Hematopoietic multipotent progenitor cell treated with erythropoietin and hydrocortisone succinate and interleukin-3 and kit ligand, for 17 days (in vitro differentiated cells): ENCODE measurements around the gene WNT5A.

Experiments used
- DNase-seq: peaks from one replicate; pipeline ENCODE4 v3.0.0-alpha.2; 2015; ENCODE audit warnings: low spot score

Gene WNT5A

DNA sequence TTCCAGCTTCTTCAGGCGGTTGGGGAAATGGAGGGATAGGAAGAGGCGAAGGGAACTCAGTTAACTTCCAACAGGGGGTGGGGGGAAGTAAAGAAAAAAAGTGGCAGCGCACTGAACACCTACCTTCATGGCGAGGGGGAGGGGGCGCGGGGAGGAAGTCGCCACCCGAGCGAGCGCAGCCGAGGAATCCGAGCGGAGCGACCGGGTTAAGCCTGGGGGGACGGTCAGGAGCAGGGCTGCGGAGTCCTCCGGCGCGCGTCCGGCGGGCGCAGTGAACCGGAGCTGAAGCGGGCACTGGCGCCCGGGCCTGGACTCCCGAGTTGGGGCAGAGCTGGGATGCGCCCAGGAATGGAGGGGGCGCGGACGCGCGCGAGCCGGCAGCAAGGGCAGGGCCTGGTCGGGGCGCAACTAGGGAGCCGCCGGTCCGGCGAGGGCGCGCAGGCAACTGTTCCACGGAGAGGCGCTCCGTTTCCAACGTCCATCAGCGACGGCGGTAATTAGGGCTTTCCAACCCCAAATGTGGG, at the start of gene WNT5A:
Gene WNT5A, minus strand, starts transcription at position 450 of the 524 bp plus-strand sequence. Its CDS starts 321 bp downstream, at position 129.
- no peak for DNase-seq

DNA sequence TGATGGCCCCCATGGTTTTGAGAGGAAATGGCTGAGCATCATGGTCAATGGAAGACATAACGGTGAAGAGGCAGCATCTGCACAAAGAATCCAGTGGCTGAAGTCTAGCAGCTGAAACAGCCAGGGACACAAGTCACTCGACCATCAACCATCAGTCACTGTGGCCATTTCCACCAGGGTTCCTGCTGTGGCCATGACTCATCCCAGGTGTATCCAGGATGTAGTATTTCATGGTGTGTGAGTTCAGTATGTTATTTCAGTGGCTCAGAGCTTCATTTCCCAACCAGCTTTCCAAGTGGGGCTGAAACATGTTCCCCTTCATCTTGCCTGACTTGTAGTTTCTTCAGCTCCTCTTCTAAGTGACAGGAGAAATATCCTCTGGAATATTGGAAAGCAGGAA, 47.8 kb upstream of the WNT5A start:
- no peak for DNase-seq

DNA sequence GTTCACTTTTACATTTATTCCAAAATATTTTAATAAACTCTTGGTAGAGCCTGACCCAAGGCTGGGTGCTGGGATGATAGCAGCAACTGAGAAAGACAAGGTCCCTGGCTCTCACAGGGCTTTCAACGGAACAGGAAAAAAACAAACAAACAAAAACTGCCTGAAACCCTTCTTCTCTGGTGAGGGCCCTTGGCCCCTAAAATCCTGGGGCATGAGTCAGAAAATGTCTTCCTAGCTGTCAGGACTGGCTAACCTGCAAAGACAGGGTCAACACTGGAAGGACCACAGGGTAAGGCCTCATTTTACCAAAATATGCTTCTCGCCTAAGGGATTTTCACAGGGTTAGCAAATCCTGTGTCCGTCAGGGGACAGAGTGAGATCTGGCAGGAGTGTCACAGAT, 45.7 kb upstream of the WNT5A start:
- no peak for DNase-seq

DNA sequence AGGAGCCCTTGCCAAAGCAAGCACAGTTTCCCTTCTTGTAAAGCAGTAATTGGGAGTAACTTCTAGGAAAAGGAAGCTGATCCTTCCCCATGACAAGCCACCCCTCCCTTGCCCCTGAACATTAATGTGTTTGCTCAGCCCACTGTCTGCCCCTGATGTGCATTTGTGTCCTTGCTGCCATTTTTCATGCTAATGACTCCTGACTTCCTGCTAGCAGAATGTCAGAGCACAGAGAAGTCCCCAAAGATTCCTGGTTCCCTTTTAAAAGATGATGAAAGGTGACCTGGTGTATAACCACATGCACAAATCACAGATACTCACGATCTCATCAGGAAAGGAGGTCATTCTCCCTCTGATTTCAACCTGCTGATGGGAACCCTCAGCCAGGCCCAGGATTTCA, 44.2 kb upstream of the WNT5A start:
- DNase-seq, result no peak

DNA sequence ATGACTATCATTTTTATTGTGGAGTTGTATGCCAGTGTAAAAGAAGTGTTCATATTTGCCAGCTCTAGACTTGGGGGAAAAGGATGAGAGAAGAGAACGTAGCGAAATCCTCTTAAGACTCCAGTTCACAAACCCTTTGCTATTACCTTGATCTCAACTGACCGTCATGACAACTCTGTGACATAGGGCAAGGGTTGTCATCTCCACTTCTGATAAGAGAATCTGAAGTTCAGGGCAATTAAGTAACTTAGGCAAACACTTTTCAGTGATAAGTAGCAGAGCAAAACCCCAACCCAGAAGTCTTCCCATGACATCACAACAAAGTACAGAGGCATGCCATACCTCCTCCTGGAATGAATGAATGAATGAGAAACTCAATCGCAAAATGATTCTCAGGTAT, 40.3 kb upstream of the WNT5A start:
- DNase-seq, result no peak

DNA sequence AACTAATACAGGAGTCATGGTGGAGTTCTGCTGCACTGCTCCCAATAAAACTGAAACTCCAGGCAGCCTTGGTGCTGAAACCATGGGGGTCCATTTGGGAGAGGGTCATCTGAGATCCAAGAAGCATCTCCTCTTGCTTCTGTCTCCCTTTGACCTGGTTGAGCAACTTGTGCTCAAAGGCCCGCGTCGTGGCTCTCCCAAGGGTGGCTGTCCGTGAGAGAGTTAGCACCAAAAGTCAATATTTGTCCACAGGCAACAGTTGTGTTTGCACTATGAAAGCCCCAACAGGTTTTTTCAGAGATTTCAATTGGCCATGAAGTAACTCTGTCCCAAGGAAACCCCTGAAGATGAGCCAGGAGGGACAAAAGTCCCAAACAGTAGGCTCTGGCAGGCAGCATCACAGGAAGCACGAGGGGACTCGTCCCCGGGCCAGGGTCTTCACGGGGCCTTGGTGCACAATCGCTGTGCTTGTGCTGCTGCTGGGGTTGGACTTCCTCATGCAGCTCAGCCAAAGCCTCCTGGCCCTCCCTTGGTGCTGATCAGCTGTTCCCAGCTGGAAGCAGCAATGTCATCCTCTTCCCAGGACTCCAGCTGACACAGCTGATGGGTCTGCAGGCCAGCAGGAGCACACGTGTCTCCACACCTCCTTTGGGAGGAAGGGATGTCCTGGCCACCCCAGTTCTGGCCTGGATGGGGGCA, 39.4 kb upstream of the WNT5A start:
- DNase-seq, result no peak

DNA sequence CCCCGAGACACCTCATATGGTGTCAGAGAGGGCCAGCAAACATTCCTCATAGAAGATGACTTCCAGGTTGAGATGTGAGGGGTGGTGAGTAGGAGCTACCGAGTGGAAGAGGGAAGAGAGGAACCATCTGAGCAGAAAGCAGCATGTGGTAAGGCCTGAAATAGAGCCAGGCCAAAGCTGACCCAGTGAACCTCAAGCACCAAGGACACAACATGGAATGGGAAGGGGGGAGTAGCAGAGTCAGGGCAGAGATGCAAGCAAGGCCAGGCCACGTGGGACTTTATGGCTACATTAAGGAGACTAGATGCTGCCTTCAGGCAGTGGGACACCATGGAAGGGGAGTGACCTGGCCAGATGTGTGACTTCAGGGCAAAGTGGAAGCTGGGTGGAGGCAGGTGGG, 38.3 kb upstream of the WNT5A start:
- DNase-seq, result no peak

DNA sequence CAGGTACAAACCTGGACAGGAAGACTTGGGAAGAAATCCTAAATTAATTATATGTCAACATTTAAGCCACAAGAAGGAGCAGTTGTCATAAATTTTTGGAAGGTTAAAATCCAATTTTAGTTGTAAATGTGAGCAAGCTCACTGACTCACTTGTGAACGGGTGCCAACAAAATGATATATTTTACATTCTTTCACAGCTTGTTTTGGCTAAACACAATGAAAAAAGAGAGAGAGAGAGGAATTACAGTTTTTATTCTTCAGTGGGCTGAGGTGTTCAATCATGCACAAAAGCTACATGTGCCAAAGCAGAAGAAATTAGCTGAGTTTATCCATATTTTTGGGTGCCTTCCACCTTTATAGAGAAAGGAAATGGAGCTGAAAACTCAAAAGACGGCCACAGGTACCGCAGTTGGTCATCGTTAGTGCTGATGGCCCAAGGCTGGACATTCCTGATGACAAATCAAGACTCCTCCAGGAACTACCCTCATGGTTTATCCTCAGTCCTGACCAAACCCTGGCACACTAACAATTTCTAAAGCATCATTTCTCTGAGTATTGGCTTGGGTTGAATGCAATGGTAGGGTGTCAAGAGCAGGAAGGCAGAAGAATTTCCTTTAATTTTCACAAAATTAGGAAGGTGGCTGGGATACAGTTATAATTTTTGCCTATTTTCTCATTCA, 37.6 kb upstream of the WNT5A start:
- no peak for DNase-seq

DNA sequence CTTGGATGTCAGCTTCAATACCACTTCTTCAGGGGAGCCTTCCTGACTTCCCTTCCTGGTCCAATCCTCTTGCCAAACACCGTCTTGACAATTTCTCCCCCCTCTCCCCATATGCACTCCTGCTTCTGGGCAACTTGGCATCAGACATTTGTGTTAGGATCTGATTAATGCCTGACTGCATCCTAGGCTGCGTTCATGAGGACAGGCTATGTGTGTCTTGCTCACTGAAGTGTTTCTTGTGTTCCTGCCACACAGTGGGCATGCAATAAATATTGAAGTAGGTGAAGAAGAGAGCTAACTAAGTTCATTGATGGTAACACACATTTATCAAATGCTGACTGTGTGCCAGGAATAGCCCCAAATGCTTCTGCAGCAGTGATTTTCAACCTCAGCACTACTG, 36.4 kb upstream of the WNT5A start:
- DNase-seq, result no peak

DNA sequence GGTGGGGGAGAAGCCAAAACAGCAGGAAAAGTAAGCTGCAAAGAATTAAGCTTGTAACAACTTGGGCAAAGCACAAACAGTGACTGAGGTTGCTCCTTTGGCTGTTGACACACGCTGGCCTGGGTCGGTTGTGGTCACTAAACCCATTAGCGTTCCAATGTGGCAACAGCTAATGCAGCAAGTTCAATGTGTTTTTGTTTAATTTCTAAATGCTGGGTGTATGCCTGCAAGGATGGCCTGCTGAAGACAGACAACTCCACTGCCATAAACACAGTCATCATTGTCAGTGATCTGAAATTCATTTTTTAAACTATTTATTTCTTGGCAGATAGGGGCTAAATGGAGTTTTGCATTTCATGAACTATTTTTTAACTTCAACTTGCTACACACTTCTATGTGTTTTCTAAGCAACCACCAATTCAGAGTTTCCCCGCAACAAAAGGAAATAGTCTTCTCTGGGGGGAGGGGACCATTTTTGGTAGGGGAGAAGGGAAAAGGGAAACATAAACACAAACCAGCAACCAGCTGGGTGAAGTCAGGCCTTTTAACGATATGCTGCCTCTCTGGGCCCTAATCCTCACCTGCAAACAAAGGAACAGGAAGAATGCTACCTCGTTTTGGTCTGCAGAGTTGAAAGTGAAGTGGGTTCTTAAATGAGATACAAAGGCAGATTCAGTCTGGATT, 34.8 kb upstream of the WNT5A start:
- DNase-seq, result no peak

DNA sequence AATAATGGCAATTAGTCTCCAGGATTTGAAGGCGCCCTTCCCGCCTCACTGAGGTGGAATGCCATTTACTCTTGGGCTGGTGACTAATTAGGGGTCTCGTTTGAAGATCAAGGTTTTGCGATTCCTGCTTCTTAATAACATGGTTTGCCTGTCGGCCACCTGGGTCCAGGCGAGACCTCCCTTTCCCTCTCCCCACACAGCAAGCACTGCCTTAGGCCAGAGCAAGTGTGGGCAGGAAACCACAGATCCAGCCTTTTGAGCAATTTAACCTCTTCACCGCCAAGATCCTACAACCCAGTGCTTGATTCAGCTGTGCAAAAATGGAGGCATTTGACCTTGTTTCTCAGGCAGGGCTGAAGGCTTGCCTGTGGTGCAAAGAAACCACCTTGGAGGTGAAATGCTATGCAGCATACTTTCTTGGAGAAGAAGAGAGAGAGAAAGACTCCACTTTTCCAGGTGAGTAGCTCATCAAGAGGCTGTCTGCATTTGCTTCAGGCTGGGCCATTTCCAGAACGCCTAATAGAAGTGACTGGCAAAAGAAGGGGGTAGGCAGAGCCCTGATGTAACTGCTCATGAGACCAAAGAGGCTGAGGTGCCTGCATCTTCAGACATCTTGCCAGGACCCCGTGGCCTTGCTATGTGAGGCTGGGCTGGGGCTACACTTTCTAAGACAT, 34.1 kb upstream of the WNT5A start:
- DNase-seq, result no peak

DNA sequence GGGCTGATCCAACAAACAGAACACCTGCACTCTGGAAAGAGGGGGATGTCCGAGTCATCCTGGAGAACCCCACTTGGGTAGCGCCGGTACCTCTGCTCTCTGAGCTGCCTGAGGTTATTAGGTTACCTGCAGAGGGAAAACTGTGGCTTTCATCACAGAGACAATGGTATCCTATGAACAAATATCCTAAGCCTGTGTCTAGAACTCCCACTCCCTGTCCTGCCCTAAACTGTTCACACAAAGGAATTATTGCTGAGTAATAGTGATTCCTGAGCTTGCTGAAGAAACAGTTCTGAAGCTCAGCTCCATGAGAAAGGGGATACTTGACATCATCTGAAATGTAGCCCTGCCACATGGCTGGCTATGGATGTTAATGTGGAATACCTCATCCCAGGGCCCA, 31.9 kb upstream of the WNT5A start:
- DNase-seq, result no peak

DNA sequence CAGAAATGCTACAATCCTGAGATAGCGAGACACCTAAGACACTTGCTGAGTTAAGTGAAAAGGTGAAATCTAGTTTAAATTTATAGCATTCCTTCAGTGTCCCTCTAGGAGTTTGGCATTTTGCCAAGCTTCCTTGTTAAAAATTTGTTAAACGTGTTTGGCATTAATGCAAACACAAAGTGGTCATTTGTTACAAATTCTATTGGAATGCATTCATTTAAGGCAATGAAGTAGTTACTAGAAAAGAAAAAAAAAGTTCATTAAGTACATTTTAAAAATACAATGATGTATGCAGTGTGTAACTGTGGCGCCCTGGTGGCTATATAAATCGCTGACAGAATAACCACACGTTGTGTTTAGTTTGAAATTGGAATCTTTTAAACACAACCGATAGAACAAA, 31.3 kb upstream of the WNT5A start:
- no peak for DNase-seq

DNA sequence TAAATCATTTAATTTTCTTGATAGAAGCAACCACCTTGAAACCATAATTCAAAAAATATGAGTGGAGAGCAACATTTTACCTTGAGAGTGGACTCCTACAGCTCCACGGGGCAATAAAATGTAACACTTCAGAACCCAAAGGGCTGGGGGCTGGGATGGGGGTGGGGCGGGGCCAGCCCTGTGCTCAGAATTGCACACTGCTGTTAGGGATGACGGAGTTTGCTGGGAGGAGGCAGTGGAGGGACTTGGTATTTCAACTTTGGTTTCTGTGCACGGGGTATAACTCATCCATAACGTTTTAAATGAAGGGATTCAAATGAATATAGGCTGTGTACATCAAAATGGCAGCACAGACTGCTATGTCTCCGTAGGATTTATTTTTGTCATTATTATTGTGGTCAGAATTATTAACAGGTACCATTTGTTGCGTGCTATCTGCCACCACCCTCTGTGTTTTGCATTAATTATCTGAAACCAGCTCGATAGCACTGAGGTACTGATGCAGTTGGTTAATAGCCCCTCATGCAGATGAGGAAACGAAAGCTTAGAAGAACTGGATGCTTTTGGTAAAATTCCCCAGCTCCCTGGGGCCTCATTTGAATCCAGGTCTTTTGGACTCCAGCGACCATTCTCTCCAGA, 29.4 kb upstream of the WNT5A start:
- DNase-seq, result no peak

DNA sequence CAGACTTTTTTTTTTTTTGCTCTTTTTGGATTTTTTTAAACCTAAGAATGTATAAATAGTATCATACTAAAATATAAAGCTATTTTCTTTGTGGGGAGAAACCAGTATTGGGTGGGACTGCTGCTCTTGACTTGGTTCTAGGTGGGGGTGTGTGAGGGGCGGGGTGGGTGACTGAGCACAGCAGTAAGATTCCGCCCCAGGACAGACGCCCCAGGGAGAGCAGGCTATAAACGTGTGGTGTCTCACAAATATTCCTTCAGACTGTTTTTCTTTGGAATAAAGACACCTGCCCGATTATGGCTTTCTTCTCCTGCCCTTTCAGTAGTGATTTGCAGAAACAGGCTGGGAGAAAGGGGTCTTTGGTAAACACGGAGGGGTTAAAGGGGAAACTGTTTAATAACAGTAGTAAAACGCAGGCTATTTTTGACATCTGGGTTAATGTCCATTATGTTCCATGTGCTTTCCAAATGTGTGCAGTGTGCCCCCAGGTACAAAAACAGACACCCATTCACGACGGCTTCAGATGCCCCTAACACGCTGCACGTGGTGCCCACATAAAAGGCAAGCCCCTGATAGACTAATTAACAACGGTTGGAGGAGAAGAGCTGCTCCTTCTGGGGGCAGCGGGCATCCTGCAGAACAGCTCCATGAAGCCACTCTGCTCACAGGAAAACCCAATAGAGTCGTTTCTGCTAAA, 28.6 kb upstream of the WNT5A start:
- no peak for DNase-seq

DNA sequence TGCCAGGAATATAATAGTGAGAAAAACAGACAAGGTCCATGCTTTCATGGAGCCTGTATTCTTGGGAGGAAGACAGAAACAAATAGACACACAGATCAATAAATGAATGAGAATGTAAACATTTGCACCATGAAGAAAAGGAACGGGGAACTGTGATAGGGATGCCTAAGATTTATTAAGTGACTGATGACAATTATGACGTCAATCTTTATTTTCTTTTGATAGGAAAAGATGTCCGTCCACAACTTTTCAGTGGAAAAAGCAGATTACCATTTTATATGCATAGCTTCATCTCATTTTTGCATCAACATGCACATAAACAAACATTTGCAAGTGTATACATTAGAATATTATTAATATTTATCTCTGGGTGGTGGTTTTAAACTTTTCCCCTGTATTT, 27.9 kb upstream of the WNT5A start:
- DNase-seq, result no peak

DNA sequence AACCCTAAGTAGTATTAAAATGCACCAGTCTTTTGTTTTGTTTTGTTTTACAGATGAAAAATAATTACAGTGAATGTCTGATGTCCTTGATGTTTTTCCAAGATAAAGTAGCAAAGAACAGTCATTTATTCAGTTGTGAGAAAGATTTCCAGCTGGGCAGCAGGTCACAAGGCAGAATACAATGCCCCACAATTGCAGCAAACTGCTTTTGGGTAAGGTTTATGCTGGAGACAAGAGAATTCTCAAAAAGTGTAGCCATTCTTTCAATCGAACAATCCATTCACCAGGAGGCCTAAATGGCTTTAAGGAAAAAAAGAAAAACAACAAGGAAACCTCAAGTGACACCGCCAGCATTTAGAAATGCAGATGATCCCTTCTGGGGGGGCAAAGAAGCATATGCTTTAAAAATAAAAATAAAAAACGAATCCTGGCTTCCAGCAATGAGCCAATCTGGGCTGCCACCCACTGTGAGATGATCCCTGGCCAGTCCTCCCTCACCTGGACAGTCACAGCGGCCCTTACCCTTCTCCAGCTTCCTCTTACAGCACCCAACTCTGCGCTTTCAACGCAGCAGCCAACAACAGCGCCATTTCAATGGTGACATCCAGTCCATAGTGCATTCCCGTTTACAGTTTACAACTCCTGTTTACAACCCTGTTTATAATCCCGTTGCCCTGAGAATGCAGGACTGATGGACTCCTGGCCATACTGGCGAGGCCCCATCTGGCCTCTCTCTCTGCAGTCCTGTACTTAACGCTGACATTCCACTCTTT, 25.7 kb upstream of the WNT5A start:
- DNase-seq, result no peak

DNA sequence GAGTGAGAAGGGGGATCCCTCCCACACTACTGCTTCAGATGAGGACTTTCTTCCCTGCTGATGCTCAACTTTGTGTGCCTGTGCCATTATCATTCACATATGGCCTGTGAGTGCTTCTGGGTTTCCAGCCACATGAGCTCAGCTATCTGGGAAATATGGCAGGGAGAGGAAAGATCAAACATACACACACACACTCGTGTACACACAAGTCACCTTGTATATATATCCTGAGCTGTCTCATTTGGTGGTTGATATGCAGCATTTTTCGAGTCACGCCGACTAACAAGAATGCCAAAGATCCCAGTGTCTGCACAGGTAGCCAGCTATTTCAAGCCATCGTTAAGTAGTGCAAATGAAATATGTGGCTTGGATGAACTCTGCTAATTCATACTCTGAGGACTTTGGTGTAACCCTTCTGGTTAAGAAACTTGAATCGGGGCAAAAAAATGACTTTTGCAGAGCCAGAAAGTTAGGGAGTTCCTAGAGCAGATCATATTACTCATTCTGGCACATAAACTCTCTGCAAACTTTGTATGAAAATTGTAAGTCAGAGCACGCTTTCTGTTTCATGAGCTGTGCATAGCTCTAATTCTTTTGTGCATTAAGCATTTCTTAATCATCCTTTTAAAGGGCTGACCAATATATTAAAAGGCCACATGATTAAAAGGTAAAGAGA, 24.9 kb upstream of the WNT5A start:
- DNase-seq, result no peak

DNA sequence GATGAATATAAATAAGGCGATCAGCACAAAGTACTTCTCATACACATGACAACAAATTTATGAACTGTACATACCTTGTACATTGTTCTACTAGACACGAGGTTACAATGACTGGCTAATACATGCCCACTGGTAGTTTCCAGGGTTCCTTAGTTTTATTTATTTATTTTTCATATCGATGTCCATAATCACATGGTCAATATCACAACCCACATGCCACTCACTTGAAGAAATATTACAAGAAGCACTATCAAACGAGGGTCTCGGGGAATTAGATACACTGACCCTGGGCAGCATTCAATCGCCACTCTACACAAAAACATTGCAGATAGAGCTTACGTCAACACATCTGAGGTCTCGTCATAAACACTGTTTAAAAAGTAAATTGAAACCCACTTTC, 21.2 kb upstream of the WNT5A start:
- no peak for DNase-seq

DNA sequence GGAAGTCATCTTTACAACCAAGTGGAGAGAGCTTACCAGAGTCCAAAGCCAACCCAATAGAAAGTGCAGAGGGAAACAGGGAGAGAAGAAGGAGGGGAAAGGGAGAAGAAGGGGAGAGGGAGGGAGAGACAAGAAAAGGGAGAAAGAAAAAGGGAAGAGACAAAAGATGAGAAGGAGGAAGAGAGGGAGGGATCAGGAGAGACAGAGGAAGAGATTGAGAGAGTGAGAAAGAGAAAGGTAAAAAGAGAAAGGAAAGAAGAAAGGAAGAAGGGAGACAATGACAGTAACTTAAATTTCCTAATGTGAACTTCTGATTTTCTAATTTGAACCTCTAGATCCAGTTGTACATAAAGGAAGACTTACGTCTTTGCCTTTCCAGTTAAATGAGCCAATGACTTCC, 20.7 kb upstream of the WNT5A start:
- DNase-seq, result no peak
